HCT116 (cell line): Measurements from ENCODE around the gene TMPO. TPM values are rescaled to one million over a fixed set of nuclear protein-coding genes. Genes with fewer than 3 reads are reported as not detected.

Source experiments
- ATAC-seq: fragments of 200-7000 bp; cut with Tn5 transposase; 2 replicates; pipeline ENCODE4 v1.9.1; 2020; ENCODE audit warnings: mild to moderate bottlenecking, moderate library complexity
- BruUV-seq: library from RNA; stranded (reverse); fragments of 400-500 nt; replicated peaks from 2 replicates; lab custom pipeline; 2021; lab: Mats Ljungman, UMichigan
- CTCF ChIA-PET: fragments of 300-600 bp; sonication (Branson Sonifier 250); formaldehyde crosslinking; loops from one replicate; lab custom pipeline; 2021; ENCODE audit warnings: antibody characterized with exemption; lab: Charles Lee
- POLR2A ChIA-PET: fragments of 300-600, 350-600 bp; sonication (Branson Sonifier 250); formaldehyde crosslinking; loops from one replicate; lab custom pipeline; 2021; ENCODE audit warnings: antibody characterized with exemption; lab: Charles Lee
- RAD21 ChIA-PET, 2 experiments: fragments of 300-600 bp; sonication (Branson Sonifier 250); formaldehyde crosslinking; loops; one replicate each; lab custom pipeline; 2023; ENCODE audit warnings: low total read pairs in 2 of 2; ENCODE audit not compliant: uncharacterized antibody in 2 of 2, unreplicated experiment in 2 of 2, low non-redundant PET in 1 of 2; lab: Charles Lee
- DNase-seq: peaks from one replicate; pipeline ENCODE4 v3.0.0-alpha.2; 2010; ENCODE audit warnings: low read depth, low spot score
- H2AFZ ChIP-seq: fragments of 200-600 bp; shearing (Covaris generic), sonication (generic); 2 replicates; pipeline ENCODE4 v1.6.1; 2017; ENCODE audit warnings: low read depth, mixed run types, mixed read lengths, antibody characterized with exemption, low read length; ENCODE audit not compliant: poor library complexity, severe bottlenecking
- H3K27ac ChIP-seq: 2 replicates; pipeline ENCODE4 v1.5.1; 2012; ENCODE audit warnings: low read depth, low read length
- H3K27me3 ChIP-seq: fragments of 200-600 bp; sonication (generic); 2 replicates; pipeline ENCODE4 v1.6.1; 2016; ENCODE audit warnings: mixed run types, low read length, mixed read lengths; ENCODE audit not compliant: insufficient read depth
- H3K36me3 ChIP-seq, 2 experiments: fragments of 200-500 bp in 1 of 2; fragments of 200-600 bp in 1 of 2; sonication (Bioruptor generic) in 1 of 2; sonication (generic) in 1 of 2; 2 replicates each; pipeline versions ENCODE4 v1.5.1 to v1.6.1; 2014 to 2016; ENCODE audit warnings: low read length in 2 of 2, inconsistent platforms in 1 of 2, mixed read lengths in 1 of 2, mixed run types in 1 of 2; ENCODE audit not compliant: insufficient read depth in 2 of 2, control insufficient read depth in 1 of 2
- H3K4me1 ChIP-seq, 2 experiments: fragments of 200-600 bp in 1 of 2; sonication (generic) in 1 of 2; 2 replicates each; pipeline versions ENCODE4 v1.5.1 to v1.6.1; 2012 to 2017; ENCODE audit warnings: low read length in 2 of 2, inconsistent platforms in 1 of 2, mild to moderate bottlenecking in 1 of 2, mixed read lengths in 1 of 2, mixed run types in 1 of 2, moderate library complexity in 1 of 2; ENCODE audit not compliant: insufficient read depth in 2 of 2, control insufficient read depth in 1 of 2
- H3K4me2 ChIP-seq: fragments of 200-600 bp; sonication (generic); 2 replicates; pipeline ENCODE4 v1.6.1; 2017; ENCODE audit warnings: mixed run types, low read length, mixed read lengths
- H3K4me3 ChIP-seq, 2 experiments: fragments of 200-600 bp in 1 of 2; sonication (generic) in 1 of 2; replicated peaks in 1 of 2; 2 replicates each; pipeline ENCODE4 v1.5.1; 2011 to 2016; ENCODE audit warnings: low read length in 2 of 2, control low read depth in 1 of 2, low read depth in 1 of 2, mild to moderate bottlenecking in 1 of 2, mixed read lengths in 1 of 2, mixed run types in 1 of 2
- H3K79me2 ChIP-seq: fragments of 200-600 bp; sonication (generic); 2 replicates; pipeline ENCODE4 v1.6.1; 2017; ENCODE audit warnings: mild to moderate bottlenecking, mixed run types, low read length, moderate library complexity, mixed read lengths; ENCODE audit not compliant: insufficient read depth
- H3K9ac ChIP-seq: fragments of 200-600 bp; sonication (generic); 2 replicates; pipeline ENCODE4 v1.6.1; 2016; ENCODE audit warnings: low read length, mixed read lengths
- H3K9me2 ChIP-seq: fragments of 200-600 bp; sonication (generic), shearing (Covaris generic); 2 replicates; pipeline ENCODE4 v1.6.1; 2017; ENCODE audit warnings: mixed run types, mild to moderate bottlenecking, moderate library complexity; ENCODE audit not compliant: insufficient read depth
- H3K9me3 ChIP-seq, 2 experiments: fragments of 200-500 bp in 1 of 2; fragments of 200-600 bp in 1 of 2; sonication (Bioruptor generic) in 1 of 2; sonication (generic) in 1 of 2; 2 replicates each; pipeline ENCODE4 v1.6.1; 2014 to 2017; ENCODE audit warnings: low read length in 2 of 2, mixed read lengths in 2 of 2, inconsistent platforms in 1 of 2, low read depth in 1 of 2, mild to moderate bottlenecking in 1 of 2, mixed run types in 1 of 2, moderate library complexity in 1 of 2; ENCODE audit not compliant: control insufficient read depth in 1 of 2, insufficient read depth in 1 of 2
- H4K20me1 ChIP-seq: fragments of 200-600 bp; sonication (generic), shearing (Covaris generic); 2 replicates; pipeline ENCODE4 v1.6.1; 2017; ENCODE audit warnings: mixed run types, mild to moderate bottlenecking, moderate library complexity; ENCODE audit not compliant: insufficient read depth
- CBX3 ChIP-seq: IDR thresholded peaks from 2 replicates; pipeline ENCODE4 v1.6.1; 2012; ENCODE audit warnings: low read depth
- CTCF ChIP-seq, 3 experiments: fragments of 200-600 bp in 1 of 3; sonication (generic) in 1 of 3; IDR thresholded peaks in 2 of 3; conservative IDR thresholded peaks in 1 of 3; 2 replicates each; pipeline ENCODE4 v1.5.1; 2012 to 2017; ENCODE audit warnings: low read depth in 2 of 3, low read length in 2 of 3, antibody characterized with exemption in 1 of 3, borderline replicate concordance in 1 of 3, control low read depth in 1 of 3, mild to moderate bottlenecking in 1 of 3, mixed read lengths in 1 of 3, mixed run types in 1 of 3, moderate library complexity in 1 of 3; ENCODE audit not compliant: insufficient read depth in 1 of 3
- JUND ChIP-seq: IDR thresholded peaks from 2 replicates; pipeline ENCODE4 v1.6.1; 2012
- MAX ChIP-seq: IDR thresholded peaks from 2 replicates; pipeline ENCODE4 v1.6.1; 2012
- RAD21 ChIP-seq: IDR thresholded peaks from 2 replicates; pipeline ENCODE4 v1.6.1; 2012; ENCODE audit warnings: low read depth, mild to moderate bottlenecking
- SP1 ChIP-seq: IDR thresholded peaks from 2 replicates; pipeline ENCODE4 v1.6.1; 2012; ENCODE audit warnings: low read depth
- YY1 ChIP-seq: IDR thresholded peaks from 2 replicates; pipeline ENCODE4 v1.6.1; 2011; ENCODE audit warnings: low read length, low read depth, moderate library complexity, mild to moderate bottlenecking; ENCODE audit not compliant: insufficient replicate concordance; ENCODE audit errors: extremely low read depth
- ZBTB33 ChIP-seq: IDR thresholded peaks from 2 replicates; pipeline ENCODE4 v1.6.1; 2011; ENCODE audit warnings: mild to moderate bottlenecking, low read length, moderate library complexity; ENCODE audit not compliant: insufficient replicate concordance; ENCODE audit errors: extremely low read depth
- intact Hi-C: fragments of 100-400 bp; cut with micrococcal nuclease; formaldehyde crosslinking; loops from 2 replicates; pipeline ENCODE4 v1.10.0; 2022
- total RNA-seq: library from RNA; stranded (reverse); gene quantifications from one replicate; pipeline ENCODE4 v1.2.1, GENCODE V29; 2021; ENCODE audit not compliant: unreplicated experiment

Gene TMPO
- total RNA-seq, 1 experiment from 2014 or later, result 207 TPM

GRCh38 chr12:98578821-98579220 lies 63.4 kb downstream of the TMPO start:
- H3K4me2 ChIP-seq, result peak overlapping the region; percentile 77
- ATAC-seq, result peak; percentile 83
- POLR2A ChIA-PET, result interaction anchor here (1.2 kb wide), 1 partner anchor 12 kb away, joined by 4 read pairs; no protein-coding TSS in a partner anchor

More at GRCh38 chr12:98578821-98579220, 63.4 kb downstream of the TMPO start:
- intact Hi-C loops, result no loop called here
- H3K27me3 ChIP-seq, result no peaks in the 10 kb centered on the region
- DNase-seq, result peak; percentile 51
- no peaks in the 10 kb centered on the region for H3K79me2 ChIP-seq
- peak overlapping the region; percentile 76 for H2AFZ ChIP-seq
- no TSS peak for BruUV-seq
- no peaks in the 10 kb centered on the region for H3K9me3 ChIP-seq
- H3K36me3 ChIP-seq, result no peaks in the 10 kb centered on the region
- RAD21 ChIA-PET, result no interaction called here
- H3K9me2 ChIP-seq, result no peaks in the 10 kb centered on the region
- CTCF ChIA-PET, result interaction anchor here (1.5 kb wide), 1 partner anchor 13 kb away, joined by 11 read pairs; no protein-coding TSS in a partner anchor
- H3K27ac ChIP-seq, result peak overlapping the region; percentile 43; the same call in 1 of the 2 replicates
- H3K4me3 ChIP-seq, result peak overlapping the region in 1 of 2 experiments; percentile 27; a peak in 2 of 4 replicates
- peak overlapping the region; percentile 34 for H3K9ac ChIP-seq
- H3K4me1 ChIP-seq, result peaks cover 21 to 49% of the 10 kb centered on the region in 2 experiments
- no peaks in the 10 kb centered on the region for H4K20me1 ChIP-seq
- TF ChIP-seq YY1, result no peak
- no peak for TF ChIP-seq CTCF (IDR thresholded peaks at IDR 0.05 in 2 of 3, conservative IDR thresholded peaks at IDR 0.05 in 1 of 3; ENCODE audit: borderline replicate concordance in 1 of 3, insufficient read depth in 1 of 3, low read depth in 2 of 3, low read length in 2 of 3)
- TF ChIP-seq CBX3, result no peak
- TF ChIP-seq MAX, result peak; percentile 27; the same call in 1 of the 2 replicates
- TF ChIP-seq RAD21, result 0 out of 2 replicates have a peak, but pooled peaks have one; percentile 6
- peak; percentile 31 for TF ChIP-seq JUND
- TF ChIP-seq SP1, result peak; percentile 36
- TF ChIP-seq ZBTB33, result no peak
- TF ChIP-seq, all 23 proteins: peak for 4
